A549 (cell line): ENCODE results near the gene PDK2.

ENCODE experiments used
- CBX2 ChIP-seq: fragments of 200-600 bp; sonication (generic); IDR thresholded peaks from 2 replicates; pipeline ENCODE4 v1.6.1; 2016; ENCODE audit warnings: low read depth, mild to moderate bottlenecking, borderline replicate concordance
- CTCF ChIP-seq: fragments of >200 bp; sonication (Bioruptor Twin); formaldehyde crosslinking; IDR thresholded peaks from 3 replicates; pipeline ENCODE4 v1.5.1; 2016
- E2F6 ChIP-seq: IDR thresholded peaks from 2 replicates; pipeline ENCODE4 v1.6.1; 2012; ENCODE audit warnings: low read depth, borderline replicate concordance
- HES2 ChIP-seq: fragments of >200 bp; sonication (Bioruptor Twin); formaldehyde crosslinking; IDR thresholded peaks from 2 replicates; pipeline ENCODE4 v1.6.1; 2016
- MAZ ChIP-seq: fragments of 150-350 bp; IDR thresholded peaks from 2 replicates; pipeline ENCODE4 v1.6.1; 2014; ENCODE audit warnings: antibody characterized with exemption, low read depth, low read length, borderline replicate concordance
- POLR2A ChIP-seq: IDR thresholded peaks from 2 replicates; pipeline ENCODE4 v1.6.1; 2012; ENCODE audit warnings: mild to moderate bottlenecking, low read length
- ZSCAN20 ChIP-seq: fragments of 250-450 bp; sonication (Bioruptor Pico); IDR thresholded peaks from 2 replicates; pipeline ENCODE4 v1.8.0; 2022; ENCODE audit warnings: mild to moderate bottlenecking, moderate library complexity

- TF ChIP-seq HES2, result no peak
- no peak for TF ChIP-seq CTCF
- no peak for TF ChIP-seq MAZ
- TF ChIP-seq POLR2A, result no peak
- no peak for TF ChIP-seq ZSCAN20 (CRISPR knock-in tag)
- no peak for TF ChIP-seq CBX2
- TF ChIP-seq E2F6, result no peak
Measured at GRCh38 chr17:50106393-50107131, 11.4 kb downstream of the PDK2 start.
